Heart left ventricle (tissue), 16 donors: Measurements from ENCODE around the gene TRABD2A. TPM values are rescaled to one million over a fixed set of nuclear protein-coding genes. Genes with fewer than 3 reads are reported as not detected.

Experiments
- ATAC-seq, 4 donors: fragments of 200-7000 bp; cut with Tn5 transposase; one replicate each; pipeline ENCODE4 v1.9.1; 2020 to 2022; ENCODE audit warnings: moderate library complexity in 4 of 4, mild to moderate bottlenecking in 3 of 4, moderate number of reproducible peaks in 1 of 4
- DNase-seq, 5 donors: peaks; one replicate each; pipeline ENCODE4 v3.0.0-alpha.2; 2020
- H3K27ac ChIP-seq, 12 donors: fragments of 200-600 bp; sonication (generic) in 4 of 12; one replicate each; pipeline versions ENCODE4 v1.5.0 to v1.8.0; 2016 to 2022; ENCODE audit warnings: mild to moderate bottlenecking in 2 of 12
- H3K27me3 ChIP-seq, 9 donors: fragments of 200-600 bp; sonication (generic) in 2 of 9; one replicate each; pipeline versions ENCODE4 v1.5.1 to v1.8.0; 2016 to 2022; ENCODE audit warnings: mild to moderate bottlenecking in 3 of 9
- H3K36me3 ChIP-seq, 9 donors: fragments of 200-600 bp; sonication (generic) in 2 of 9; one replicate each; pipeline versions ENCODE4 v1.5.0 to v1.8.0; 2018 to 2022; ENCODE audit warnings: mild to moderate bottlenecking in 2 of 9
- H3K4me1 ChIP-seq, 12 donors: fragments of 200-600 bp; sonication (generic) in 4 of 12; one replicate each; pipeline versions ENCODE4 v1.5.0 to v1.8.0; 2016 to 2022; ENCODE audit warnings: mild to moderate bottlenecking in 3 of 12
- H3K4me3 ChIP-seq, 12 donors: fragments of 200-600 bp; sonication (generic) in 4 of 12; one replicate each; pipeline versions ENCODE4 v1.5.0 to v1.8.0; 2017 to 2022; ENCODE audit warnings: mild to moderate bottlenecking in 9 of 12, moderate library complexity in 4 of 12
- H3K9me3 ChIP-seq, 12 donors: fragments of 200-600 bp; sonication (generic) in 4 of 12; one replicate each; pipeline versions ENCODE4 v1.5.0 to v1.8.0; 2016 to 2022; ENCODE audit warnings: mild to moderate bottlenecking in 1 of 12
- CTCF ChIP-seq, 12 donors: fragments of 200-600 bp; sonication (generic) in 4 of 12; IDR thresholded peaks; one replicate each; pipeline versions ENCODE4 v1.5.0 to v1.8.0; 2018 to 2022; ENCODE audit warnings: antibody characterized with exemption in 12 of 12, mild to moderate bottlenecking in 5 of 12
- POLR2A ChIP-seq, 2 donors: fragments of 450-650 bp; IDR thresholded peaks; one replicate each; pipeline ENCODE4 v1.6.1; 2017; ENCODE audit warnings: antibody characterized with exemption in 2 of 2, mild to moderate bottlenecking in 2 of 2, moderate library complexity in 2 of 2
- WGBS, 4 donors: extraction: QIAGEN DNeasy Blood & Tissue Kit in 2 of 4; methylation state at CpG; one replicate each; pipeline versions ENCODE4 v1.1.5 to v1.1.7; 2013 to 2018; 5-methylcytosine and 5-hydroxymethylcytosine counted together
- intact Hi-C, 10 donors: fragments of 100-400 bp; cut with DNase I; formaldehyde crosslinking; loops; one replicate each; pipeline versions ENCODE4 v1.11.1 to v1.14.2; 2022
- polyA plus RNA-seq, 2 donors: library from polyadenylated mRNA; stranded (reverse); fragments of 200-250 nt; gene quantifications; one replicate each; pipeline ENCODE4 v1.2.3, GENCODE V29; 2013
- total RNA-seq, 9 donors: library from RNA; depleted of rRNA in 2 of 9; stranded (reverse); fragments of >200 nt in 2 of 9; fragmentation: NEBNext Ultra II Directional in 3 of 9; extraction: Animal tissue kit (Norgen Biotek cat#: 25700) in 3 of 9; gene quantifications; one replicate each; pipeline versions ENCODE4 v1.1.0 to v1.2.4, GENCODE V29; 2016 to 2023
- donor health status: ischemic (EF 13 %, LVEDD 7.1; RV severe dilation, severe dysfunction).
- donor health status: healthy with polysubstance abuse.
- donor health status: DM: no; HTN: yes; CAD: no.
- donor health status: DM: no; HTN: no; CAD: no.
- donor health status: ischemic (EF 25% LVEDD 6.9; RV normal size, moderate dysfunction).
- donor health status: ischemic (EF 25% LVEDD 5.7; RV mildly dilated, moderate dysfunction).
- donor health status: healthy.
- donor health status: DM: yes; HTN: yes; CAD: no.
- donor health status: ischemic (EF 35%, LVEDD 5.7; RV mildly dilated, moderate dysfunction).
- donor health status: nonischemic (EF 11% LVEDD 7.7; RV severe dilation, severe dysfunction).
- donor health status: DM: yes; HTN: yes; CAD: no.
- donor health status: PGD.
- donor health status: ischemic (EF 29% LVEDD 5.4; RV normal size, mild dysfunction).
- donor health status: nonischemic (EF 23%, LVEDD 6.1; RV moderate dilation, normal function).

Gene TRABD2A
- total and polyA plus RNA-seq, 11 donors = 0.42 to 3.9 (median 0.97) TPM; not detected in 1

GRCh38 chr2:84855731-84856130, 25.2 kb downstream of the TRABD2A start:
- H3K9me3 ChIP-seq = peaks cover 0 to 5% (median 0%) of the 10 kb centered on the region in 12 donors
- H3K4me1 ChIP-seq = peaks cover 0 to 19% (median 0%) of the 10 kb centered on the region in 12 donors
- no peak for TF ChIP-seq CTCF (IDR thresholded peaks at IDR 0.05)
- no peak for TF ChIP-seq POLR2A (IDR thresholded peaks at IDR 0.05)
- no peak overlapping the region for H3K27ac ChIP-seq
- no peak overlapping the region for H3K4me3 ChIP-seq
- DNase-seq (no peak), ATAC-seq (no peak)
- H3K36me3 ChIP-seq = no peaks in the 10 kb centered on the region
- H3K27me3 ChIP-seq = no peaks in the 10 kb centered on the region
- intact Hi-C loops = loop anchor here in 1 of 10 donors (10.0 kb wide), 1 partner anchor 111 kb away; no protein-coding TSS in a partner anchor
- 18 to 38% (median 29%) methylated on average over 11 of the region's 11 CpGs for WGBS, 4 donors

- peaks cover 0 to 19% (median 0%) of the 10 kb centered on the region in 12 donors for H3K4me1 ChIP-seq
- no peak overlapping the region for H3K4me3 ChIP-seq
- intact Hi-C loops = loop anchor here in 2 of 10 donors (5.0 to 10.0 kb wide), 2 partner anchors 110 to 223 kb away; no protein-coding TSS in a partner anchor
- H3K27ac ChIP-seq = no peak overlapping the region
- peaks cover 0 to 5% (median 0%) of the 10 kb centered on the region in 12 donors for H3K9me3 ChIP-seq
- no peaks in the 10 kb centered on the region for H3K27me3 ChIP-seq
- DNase-seq (no peak), ATAC-seq (no peak)
- TF ChIP-seq POLR2A (IDR thresholded peaks at IDR 0.05) = no peak
- TF ChIP-seq CTCF (IDR thresholded peaks at IDR 0.05) = no peak
- WGBS, 4 donors = 51 to 69% (median 66%) methylated on average over 4 of the region's 4 CpGs
- H3K36me3 ChIP-seq = no peaks in the 10 kb centered on the region
Observed at GRCh38 chr2:84854850-84855249, 26.0 kb downstream of the TRABD2A start.

GRCh38 chr2:84851876-84852275, 29.0 kb downstream of the TRABD2A start:
- Histone ChIP-seq H3K9me3 (peaks cover 0 to 5% (median 0%) of the 10 kb centered on the region in 12 donors), H3K27me3 (no peaks in the 10 kb centered on the region), H3K36me3 (no peaks in the 10 kb centered on the region), H3K4me3 (no peak overlapping the region), H3K27ac (no peak overlapping the region), H3K4me1 (peaks cover 0 to 16% (median 0%) of the 10 kb centered on the region in 12 donors)
- TF ChIP-seq CTCF (IDR thresholded peaks at IDR 0.05) (no peak), POLR2A (IDR thresholded peaks at IDR 0.05) (no peak)
- ATAC-seq (no peak), DNase-seq (no peak)
- WGBS, 4 donors = 58 to 79% (median 74%) methylated on average over 3 of the region's 3 CpGs
- intact Hi-C loops = loop anchor here in 2 of 10 donors (5.0 to 10.0 kb wide), 2 partner anchors 107 to 220 kb away; no protein-coding TSS in a partner anchor

GRCh38 chr2:84850471-84850870, 30.4 kb downstream of the TRABD2A start:
- 88 to 95% (median 91%) methylated on average over 4 of the region's 4 CpGs for WGBS, 4 donors

More at GRCh38 chr2:84850471-84850870, 30.4 kb downstream of the TRABD2A start:
- H3K4me3 ChIP-seq = no peak overlapping the region
- DNase-seq (no peak), ATAC-seq (no peak)
- intact Hi-C loops = loop anchor here in 2 of 10 donors (5.0 to 10.0 kb wide), 2 partner anchors 106 to 218 kb away; no protein-coding TSS in a partner anchor
- TF ChIP-seq CTCF (IDR thresholded peaks at IDR 0.05) (no peak), POLR2A (IDR thresholded peaks at IDR 0.05) (no peak)
- no peak overlapping the region for H3K27ac ChIP-seq
- peaks cover 0 to 5% (median 0%) of the 10 kb centered on the region in 12 donors for H3K9me3 ChIP-seq
- H3K27me3 ChIP-seq = no peaks in the 10 kb centered on the region
- H3K36me3 ChIP-seq = no peaks in the 10 kb centered on the region
- H3K4me1 ChIP-seq = peaks cover 0 to 24% (median 0%) of the 10 kb centered on the region in 12 donors
